ENCODE results near the gene CTAGE8.
"Not testable (repeated sequence)": the region's sequence is repeated elsewhere in the genome, so short reads cannot be mapped to it uniquely, and the experiment has no call there.

Gene CTAGE8

GRCh38 chr7:144269188-144269587 is at the start of gene CTAGE8:
CTAGE8 (minus strand) TSS chr7:144269288; CDS start chr7:144269250, 38 bp downstream.
- H3K36me3 ChIP-seq (replicated peaks; ENCODE audit: low read depth, low read length); H3K79me2 ChIP-seq (ENCODE audit: low read length); H4K20me1 ChIP-seq (ENCODE audit: insufficient read depth, low read length); H3K9me3 ChIP-seq (ENCODE audit: insufficient read depth, low read length); H3K9ac ChIP-seq (ENCODE audit: low read length); H3K27ac ChIP-seq (ENCODE audit: low read length); H3K4me1 ChIP-seq (ENCODE audit: low read length); H3K4me3 ChIP-seq (ENCODE audit: low read length); H3K27me3 ChIP-seq (ENCODE audit: low read depth, low read length); H3K4me2 ChIP-seq (ENCODE audit: low read length); H2AFZ ChIP-seq (ENCODE audit: low read depth, low read length): not testable (repeated sequence)

GRCh38 chr7:144317537-144317936 is 48.4 kb upstream of the CTAGE8 start:
- not testable (repeated sequence) for H3K27ac ChIP-seq (ENCODE audit: low read length); H3K9ac ChIP-seq (ENCODE audit: low read length); H3K79me2 ChIP-seq (ENCODE audit: low read length); H3K4me2 ChIP-seq (ENCODE audit: low read length); H3K4me1 ChIP-seq (ENCODE audit: low read length); H2AFZ ChIP-seq (ENCODE audit: low read depth, low read length); H4K20me1 ChIP-seq (ENCODE audit: insufficient read depth, low read length); H3K4me3 ChIP-seq (ENCODE audit: low read length); H3K36me3 ChIP-seq (replicated peaks; ENCODE audit: low read depth, low read length); H3K27me3 ChIP-seq (ENCODE audit: low read depth, low read length); H3K9me3 ChIP-seq (ENCODE audit: insufficient read depth, low read length)

GRCh38 chr7:144311872-144312469 is 42.9 kb upstream of the CTAGE8 start, which contains the start of gene OR2A1:
OR2A1 (plus strand) TSS chr7:144312419; CDS start chr7:144318125, 5,706 bp downstream.
- not testable (repeated sequence) for H3K27ac ChIP-seq (ENCODE audit: low read length); H4K20me1 ChIP-seq (ENCODE audit: insufficient read depth, low read length); H3K4me3 ChIP-seq (ENCODE audit: low read length); H3K79me2 ChIP-seq (ENCODE audit: low read length); H3K9me3 ChIP-seq (ENCODE audit: insufficient read depth, low read length); H2AFZ ChIP-seq (ENCODE audit: low read depth, low read length); H3K4me2 ChIP-seq (ENCODE audit: low read length); H3K9ac ChIP-seq (ENCODE audit: low read length); H3K36me3 ChIP-seq (replicated peaks; ENCODE audit: low read depth, low read length); H3K27me3 ChIP-seq (ENCODE audit: low read depth, low read length); H3K4me1 ChIP-seq (ENCODE audit: low read length)

GRCh38 chr7:144311218-144311617 is 42.1 kb upstream of the CTAGE8 start:
- not testable (repeated sequence) for H3K9ac ChIP-seq (ENCODE audit: low read length)

GRCh38 chr7:144309702-144310101 is 40.6 kb upstream of the CTAGE8 start:
- not testable (repeated sequence) for H2AFZ ChIP-seq (ENCODE audit: low read depth, low read length); H3K4me2 ChIP-seq (ENCODE audit: low read length); H3K9ac ChIP-seq (ENCODE audit: low read length); H3K79me2 ChIP-seq (ENCODE audit: low read length); H4K20me1 ChIP-seq (ENCODE audit: insufficient read depth, low read length); H3K9me3 ChIP-seq (ENCODE audit: insufficient read depth, low read length); H3K4me1 ChIP-seq (ENCODE audit: low read length); H3K4me3 ChIP-seq (ENCODE audit: low read length); H3K27me3 ChIP-seq (ENCODE audit: low read depth, low read length); H3K36me3 ChIP-seq (replicated peaks; ENCODE audit: low read depth, low read length); H3K27ac ChIP-seq (ENCODE audit: low read length)

More at GRCh38 chr7:144311218-144311617, 42.1 kb upstream of the CTAGE8 start:
- not testable (repeated sequence) for H3K36me3 ChIP-seq (replicated peaks; ENCODE audit: low read depth, low read length); H3K4me2 ChIP-seq (ENCODE audit: low read length); H3K27ac ChIP-seq (ENCODE audit: low read length); H3K9me3 ChIP-seq (ENCODE audit: insufficient read depth, low read length); H4K20me1 ChIP-seq (ENCODE audit: insufficient read depth, low read length); H2AFZ ChIP-seq (ENCODE audit: low read depth, low read length); H3K4me3 ChIP-seq (ENCODE audit: low read length); H3K4me1 ChIP-seq (ENCODE audit: low read length); H3K27me3 ChIP-seq (ENCODE audit: low read depth, low read length); H3K79me2 ChIP-seq (ENCODE audit: low read length)

GRCh38 chr7:144305156-144305555 is 36.1 kb upstream of the CTAGE8 start:
- H3K27me3 ChIP-seq (ENCODE audit: low read depth, low read length); H3K27ac ChIP-seq (ENCODE audit: low read length); H3K36me3 ChIP-seq (replicated peaks; ENCODE audit: low read depth, low read length); H3K4me3 ChIP-seq (ENCODE audit: low read length); H3K79me2 ChIP-seq (ENCODE audit: low read length); H3K4me2 ChIP-seq (ENCODE audit: low read length); H3K9me3 ChIP-seq (ENCODE audit: insufficient read depth, low read length); H3K9ac ChIP-seq (ENCODE audit: low read length); H2AFZ ChIP-seq (ENCODE audit: low read depth, low read length); H3K4me1 ChIP-seq (ENCODE audit: low read length); H4K20me1 ChIP-seq (ENCODE audit: insufficient read depth, low read length): not testable (repeated sequence)

- H3K36me3 ChIP-seq (replicated peaks; ENCODE audit: low read depth, low read length); H3K4me2 ChIP-seq (ENCODE audit: low read length); H2AFZ ChIP-seq (ENCODE audit: low read depth, low read length); H4K20me1 ChIP-seq (ENCODE audit: insufficient read depth, low read length); H3K4me3 ChIP-seq (ENCODE audit: low read length); H3K79me2 ChIP-seq (ENCODE audit: low read length); H3K9ac ChIP-seq (ENCODE audit: low read length); H3K27me3 ChIP-seq (ENCODE audit: low read depth, low read length); H3K27ac ChIP-seq (ENCODE audit: low read length); H3K4me1 ChIP-seq (ENCODE audit: low read length); H3K9me3 ChIP-seq (ENCODE audit: insufficient read depth, low read length): not testable (repeated sequence)
These were observed 34.5 kb upstream of the CTAGE8 start for GRCh38 chr7:144303607-144304006.

- not testable (repeated sequence) for H4K20me1 ChIP-seq (ENCODE audit: insufficient read depth, low read length); H3K9ac ChIP-seq (ENCODE audit: low read length); H2AFZ ChIP-seq (ENCODE audit: low read depth, low read length)
These were observed 33.7 kb upstream of the CTAGE8 start for GRCh38 chr7:144302578-144303303.

GRCh38 chr7:144293794-144294499 is 24.9 kb upstream of the CTAGE8 start:
- not testable (repeated sequence) for H3K9me3 ChIP-seq (ENCODE audit: insufficient read depth, low read length); H3K36me3 ChIP-seq (replicated peaks; ENCODE audit: low read depth, low read length); H2AFZ ChIP-seq (ENCODE audit: low read depth, low read length); H3K9ac ChIP-seq (ENCODE audit: low read length); H3K79me2 ChIP-seq (ENCODE audit: low read length); H3K4me1 ChIP-seq (ENCODE audit: low read length); H3K27me3 ChIP-seq (ENCODE audit: low read depth, low read length); H3K4me2 ChIP-seq (ENCODE audit: low read length); H4K20me1 ChIP-seq (ENCODE audit: insufficient read depth, low read length); H3K4me3 ChIP-seq (ENCODE audit: low read length); H3K27ac ChIP-seq (ENCODE audit: low read length)

More at GRCh38 chr7:144302578-144303303, 33.7 kb upstream of the CTAGE8 start:
- H3K4me3 ChIP-seq (ENCODE audit: low read length); H3K27ac ChIP-seq (ENCODE audit: low read length); H3K79me2 ChIP-seq (ENCODE audit: low read length); H3K9me3 ChIP-seq (ENCODE audit: insufficient read depth, low read length); H3K4me2 ChIP-seq (ENCODE audit: low read length); H3K36me3 ChIP-seq (replicated peaks; ENCODE audit: low read depth, low read length); H3K4me1 ChIP-seq (ENCODE audit: low read length); H3K27me3 ChIP-seq (ENCODE audit: low read depth, low read length): not testable (repeated sequence)
